PC-9 (cell line): ENCODE measurements around the gene TULP4. TPM values are rescaled to one million over a fixed set of nuclear protein-coding genes. Genes with fewer than 3 reads are reported as not detected.

Experiments
- BruUV-seq: library from RNA; stranded (reverse); fragments of 400-500 nt; replicated peaks from 2 replicates; lab custom pipeline; 2021; lab: Mats Ljungman, UMichigan
- CTCF ChIA-PET: fragments of 300-600 bp; sonication (Branson Sonifier 250); formaldehyde crosslinking; loops from one replicate; lab custom pipeline; 2022; ENCODE audit warnings: antibody characterized with exemption; lab: Charles Lee
- POLR2A ChIA-PET: fragments of 300-600 bp; sonication (Branson Sonifier 250); formaldehyde crosslinking; loops from one replicate; lab custom pipeline; 2022; ENCODE audit warnings: antibody characterized with exemption; ENCODE audit not compliant: unreplicated experiment; lab: Charles Lee
- DNase-seq, 2 experiments: peaks; one replicate each; pipeline versions ENCODE4 v3.0.0 to v3.0.0-alpha.2; 2015 to 2022; ENCODE audit warnings: mixed read lengths in 1 of 2
- H2AFZ ChIP-seq: fragments of 200-600 bp; sonication (generic); 2 replicates; pipeline ENCODE4 v1.8.1; 2017; ENCODE audit warnings: antibody characterized with exemption
- H3F3A ChIP-seq: fragments of 200-600 bp; sonication (generic); 2 replicates; pipeline ENCODE4 v1.8.1; 2017; ENCODE audit warnings: antibody characterized with exemption, mild to moderate bottlenecking, low read depth; ENCODE audit not compliant: insufficient read depth
- H3K27ac ChIP-seq: fragments of 200-600 bp; sonication (generic); 2 replicates; pipeline ENCODE4 v1.6.1; 2016; ENCODE audit warnings: mixed run types
- H3K27me3 ChIP-seq: fragments of 200-600 bp; sonication (generic); 2 replicates; pipeline ENCODE4 v1.6.1; 2016; ENCODE audit warnings: low read depth, mixed run types; ENCODE audit not compliant: insufficient read depth
- H3K36me3 ChIP-seq: fragments of 200-600 bp; sonication (generic); 2 replicates; pipeline ENCODE4 v1.6.1; 2016; ENCODE audit warnings: low read depth, mixed run types
- H3K4me1 ChIP-seq: fragments of 200-600 bp; sonication (generic); replicated peaks from 2 replicates; pipeline ENCODE4 v1.6.1; 2016; ENCODE audit warnings: mixed run types; ENCODE audit not compliant: insufficient read depth
- H3K4me2 ChIP-seq: fragments of 200-600 bp; sonication (generic); 2 replicates; pipeline ENCODE4 v1.6.1; 2017; ENCODE audit warnings: mixed run types
- H3K4me3 ChIP-seq: fragments of 200-600 bp; sonication (generic); 2 replicates; pipeline ENCODE4 v1.6.1; 2016; ENCODE audit warnings: mixed run types
- H3K79me2 ChIP-seq: fragments of 200-600 bp; sonication (generic); 2 replicates; pipeline ENCODE4 v1.6.1; 2017; ENCODE audit warnings: low read depth, mixed run types
- H3K9me2 ChIP-seq: fragments of 200-600 bp; sonication (generic); 2 replicates; pipeline ENCODE4 v1.8.1; 2017; ENCODE audit warnings: mild to moderate bottlenecking; ENCODE audit not compliant: insufficient read depth
- H3K9me3 ChIP-seq: fragments of 200-600 bp; sonication (generic); 2 replicates; pipeline ENCODE4 v1.8.1; 2016; ENCODE audit warnings: low read depth; ENCODE audit not compliant: insufficient read depth
- H4K20me1 ChIP-seq: fragments of 200-600 bp; sonication (generic); 2 replicates; pipeline ENCODE4 v1.8.1; 2017; ENCODE audit not compliant: insufficient read depth
- CTCF ChIP-seq: fragments of 200-600 bp; sonication (generic); conservative IDR thresholded peaks from 2 replicates; pipeline ENCODE4 v1.6.1; 2017; ENCODE audit warnings: mixed run types, antibody characterized with exemption, mild to moderate bottlenecking, moderate library complexity
- EZH2 ChIP-seq: fragments of 200-600 bp; sonication (generic); IDR thresholded peaks from 2 replicates; pipeline ENCODE4 v1.8.0; 2017; ENCODE audit warnings: antibody characterized with exemption, low read depth
- intact Hi-C: fragments of 100-400 bp; cut with micrococcal nuclease; formaldehyde crosslinking; loops from one replicate; pipeline ENCODE4 v1.10.0; 2022; ENCODE audit not compliant: unreplicated experiment
- total RNA-seq: library from RNA; stranded (reverse); gene quantifications from 2 replicates; pipeline ENCODE4 v1.2.3, GENCODE V29; 2021

The TULP4 gene
- total RNA-seq, 1 experiment from 2014 or later: 34.0 TPM

DNA sequence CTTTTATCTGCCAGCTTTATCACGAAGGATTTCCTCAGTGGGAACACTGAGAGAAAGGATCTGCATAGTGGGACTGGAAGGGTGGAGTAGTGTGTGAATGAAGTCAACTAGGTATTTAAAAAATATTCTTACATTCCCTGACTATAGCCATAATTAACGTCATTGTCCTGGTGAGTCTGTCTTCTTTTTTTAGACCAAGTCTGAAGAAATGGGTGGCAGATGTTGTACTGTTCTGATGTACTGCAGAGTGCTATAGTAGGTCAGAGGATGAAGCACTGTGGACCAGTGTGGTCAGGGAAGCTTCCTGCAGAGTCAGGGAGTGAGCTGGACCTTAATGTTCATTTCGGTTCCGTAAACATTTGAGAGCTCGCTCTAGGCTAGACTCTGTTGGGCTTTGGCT, 11.9 kb downstream of the TULP4 start:
- CTCF ChIA-PET: no interaction called here
- peaks cover 41% of the 10 kb centered on the region for H3K4me1 ChIP-seq
- TF ChIP-seq EZH2 (no peak), CTCF (no peak)
- H2AFZ ChIP-seq: no peak overlapping the region
- intact Hi-C loops: no loop called here
- POLR2A ChIA-PET: no interaction called here
- peaks cover 12% of the 10 kb centered on the region; the same call in 1 of the 2 replicates for H3F3A ChIP-seq
- no peak overlapping the region for H3K4me2 ChIP-seq
- BruUV-seq: no TSS peak
- H3K36me3 ChIP-seq: peaks cover 6% of the 10 kb centered on the region; the same call in 1 of the 2 replicates
- no peaks in the 10 kb centered on the region for H3K9me2 ChIP-seq
- no peaks in the 10 kb centered on the region; the same call in 1 of the 2 replicates for H4K20me1 ChIP-seq
- no peaks in the 10 kb centered on the region for H3K9me3 ChIP-seq
- DNase-seq: no peak
- H3K4me3 ChIP-seq: no peak overlapping the region
- no peaks in the 10 kb centered on the region for H3K27me3 ChIP-seq
- no peak overlapping the region; the same call in 1 of the 2 replicates for H3K27ac ChIP-seq
- peaks cover 67% of the 10 kb centered on the region for H3K79me2 ChIP-seq

- TF ChIP-seq EZH2: no peak
- no peak for TF ChIP-seq CTCF
- Histone ChIP-seq H3K4me2 (no peak overlapping the region), H3K9me2 (no peaks in the 10 kb centered on the region), H3K4me3 (no peak overlapping the region), H2AFZ (no peak overlapping the region), H3K9me3 (no peaks in the 10 kb centered on the region), H4K20me1 (no peaks in the 10 kb centered on the region; the same call in 1 of the 2 replicates), H3K36me3 (peaks cover 6% of the 10 kb centered on the region; the same call in 1 of the 2 replicates), H3K27me3 (no peaks in the 10 kb centered on the region), H3F3A (peaks cover 6% of the 10 kb centered on the region; the same call in 1 of the 2 replicates), H3K79me2 (peaks cover 56% of the 10 kb centered on the region), H3K4me1 (peaks cover 35% of the 10 kb centered on the region), H3K27ac (no peak overlapping the region)
- ChIA-PET POLR2A (no interaction called here), CTCF (no interaction called here)
- DNase-seq: no peak
- intact Hi-C loops: no loop called here
- no TSS peak for BruUV-seq
Measured at GRCh38 chr6:158327211-158327610, 14.9 kb downstream of the TULP4 start.

DNA sequence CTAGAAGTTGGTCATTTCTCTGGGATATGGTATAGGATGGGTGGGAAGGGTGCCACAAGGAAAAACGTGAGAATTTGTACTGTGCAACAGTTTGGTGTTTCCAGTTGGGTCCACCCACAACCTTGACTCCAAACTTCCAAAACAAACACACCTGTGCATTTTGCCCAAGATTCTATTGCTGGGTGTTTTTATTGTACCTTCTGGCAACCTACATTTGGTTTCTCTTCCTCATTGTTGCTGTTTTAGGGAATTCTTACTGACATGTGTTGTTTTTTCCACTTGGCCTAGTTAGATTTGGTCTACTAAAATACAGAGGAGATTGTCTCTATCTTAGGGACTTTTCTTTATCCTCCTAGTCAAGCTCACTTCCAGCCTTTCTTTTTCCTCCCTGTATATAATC, 16.7 kb downstream of the TULP4 start:
- BruUV-seq: no TSS peak
- no peak for DNase-seq
- Histone ChIP-seq H3K9me2 (no peaks in the 10 kb centered on the region), H3K36me3 (peaks cover 6% of the 10 kb centered on the region; the same call in 1 of the 2 replicates), H2AFZ (no peak overlapping the region), H3K4me2 (no peak overlapping the region), H3K27me3 (no peaks in the 10 kb centered on the region), H3K4me1 (peaks cover 18% of the 10 kb centered on the region), H3K79me2 (peaks cover 48% of the 10 kb centered on the region), H3K4me3 (no peak overlapping the region), H4K20me1 (no peaks in the 10 kb centered on the region; the same call in 1 of the 2 replicates), H3K27ac (no peak overlapping the region), H3F3A (no peaks in the 10 kb centered on the region), H3K9me3 (no peaks in the 10 kb centered on the region)
- TF ChIP-seq CTCF (no peak), EZH2 (no peak)
- intact Hi-C loops: no loop called here
- ChIA-PET POLR2A (no interaction called here), CTCF (no interaction called here)
